Endothelial cell of umbilical vein (primary cell): ENCODE measurements around the gene D2HGDH. TPM values are rescaled to one million over a fixed set of nuclear protein-coding genes. Genes with fewer than 3 reads are reported as not detected.

Experiments used
- BruUV-seq: library from RNA; stranded (reverse); fragments of 400-500 nt; replicated peaks from 2 replicates; lab custom pipeline; 2021; lab: Mats Ljungman, UMichigan
- CTCF ChIA-PET: fragments of 300-600, 350-600 bp; sonication (Branson Sonifier 250); formaldehyde crosslinking; loops from one replicate; lab custom pipeline; 2021; ENCODE audit warnings: antibody characterized with exemption, inconsistent platforms; lab: Charles Lee
- POLR2A ChIA-PET: fragments of 300-600, 350-600 bp; sonication (Branson Sonifier 250); formaldehyde crosslinking; loops from one replicate; lab custom pipeline; 2021; ENCODE audit warnings: antibody characterized with exemption, inconsistent platforms; lab: Charles Lee
- DNase-seq: peaks from one replicate; pipeline ENCODE4 v3.0.0-alpha.2; 2011; ENCODE audit warnings: low read depth, low spot score
- FAIRE-seq: peaks from 2 replicates; lab custom pipeline; 2011; peaks lifted over from hg19 to GRCh38; lab: Jason Lieb, UNC
- H2AFZ ChIP-seq: 2 replicates; pipeline ENCODE4 v1.6.0; 2012; ENCODE audit warnings: low read depth, low read length, control low read depth, inconsistent platforms
- H3K27ac ChIP-seq: 2 replicates; pipeline ENCODE4 v1.5.1; 2011; ENCODE audit warnings: low read depth, mild to moderate bottlenecking, control low read depth, low read length, moderate library complexity; ENCODE audit not compliant: insufficient read depth
- H3K27me3 ChIP-seq, 2 experiments: 2 replicates each; pipeline versions ENCODE4 v1.6.0 to v1.6.1; 2011; ENCODE audit warnings: low read length in 2 of 2, mixed read lengths in 1 of 2; ENCODE audit not compliant: control insufficient read depth in 2 of 2, insufficient read depth in 2 of 2
- H3K36me3 ChIP-seq, 2 experiments: 2 replicates in 1 of 2; 3 replicates in 1 of 2; pipeline ENCODE4 v1.5.1; 2011; ENCODE audit warnings: low read length in 2 of 2, mild to moderate bottlenecking in 1 of 2, moderate library complexity in 1 of 2; ENCODE audit not compliant: control insufficient read depth in 2 of 2, insufficient read depth in 2 of 2; ENCODE audit errors: extremely low read depth in 1 of 2
- H3K4me1 ChIP-seq: 3 replicates; pipeline ENCODE4 v1.5.1; 2011; ENCODE audit warnings: mild to moderate bottlenecking, low read length; ENCODE audit not compliant: control insufficient read depth, insufficient read depth; ENCODE audit errors: extremely low read depth
- H3K4me2 ChIP-seq: 2 replicates; pipeline ENCODE4 v1.6.1; 2011; ENCODE audit warnings: low read length, control low read depth, mixed read lengths; ENCODE audit not compliant: insufficient read depth
- H3K4me3 ChIP-seq, 3 experiments: fragments of 200-600 bp in 1 of 3; sonication (generic), shearing (Covaris generic) in 1 of 3; replicated peaks in 1 of 3; 2 replicates each; pipeline ENCODE4 v1.5.1; 2011 to 2016; ENCODE audit warnings: control low read depth in 3 of 3, low read length in 3 of 3, mild to moderate bottlenecking in 2 of 3, inconsistent platforms in 1 of 3, low read depth in 1 of 3, moderate library complexity in 1 of 3; ENCODE audit not compliant: insufficient read depth in 1 of 3
- H3K79me2 ChIP-seq: 2 replicates; pipeline ENCODE4 v1.6.0; 2012; ENCODE audit warnings: low read length, inconsistent platforms; ENCODE audit not compliant: control insufficient read depth, insufficient read depth
- H3K9ac ChIP-seq: replicated peaks from 2 replicates; pipeline ENCODE3; 2011; ENCODE audit warnings: low read length, control low read depth; ENCODE audit not compliant: insufficient read depth; ENCODE audit errors: extremely low read depth
- H3K9me1 ChIP-seq: replicated peaks from 3 replicates; pipeline ENCODE4 v1.6.0; 2011; ENCODE audit warnings: mild to moderate bottlenecking, low read length; ENCODE audit not compliant: control insufficient read depth, insufficient read depth; ENCODE audit errors: extremely low read depth
- H3K9me3 ChIP-seq: replicated peaks from 2 replicates; pipeline ENCODE4 v1.5.1; 2012; ENCODE audit warnings: low read length, inconsistent platforms; ENCODE audit not compliant: control insufficient read depth, insufficient read depth
- H4K20me1 ChIP-seq: replicated peaks from 2 replicates; pipeline ENCODE3; 2011; ENCODE audit warnings: mild to moderate bottlenecking, low read length; ENCODE audit not compliant: control insufficient read depth, insufficient read depth; ENCODE audit errors: extremely low read depth
- EZH2 ChIP-seq: IDR thresholded peaks from 2 replicates; pipeline ENCODE4 v1.6.1; 2012; ENCODE audit warnings: borderline replicate concordance, low read depth, mild to moderate bottlenecking, moderate library complexity, low read length, inconsistent platforms; ENCODE audit not compliant: severe bottlenecking
- FOS ChIP-seq: IDR thresholded peaks from 2 replicates; pipeline ENCODE4 v1.6.1; 2011; ENCODE audit warnings: mild to moderate bottlenecking, low read length, moderate library complexity, borderline replicate concordance; ENCODE audit not compliant: insufficient read depth
- GATA2 ChIP-seq: IDR thresholded peaks from 2 replicates; pipeline ENCODE4 v1.7.0; 2011; ENCODE audit warnings: low read depth, mild to moderate bottlenecking, moderate library complexity, mixed read lengths, low read length; ENCODE audit not compliant: insufficient read length, insufficient read depth
- JUN ChIP-seq: IDR thresholded peaks from 2 replicates; pipeline ENCODE4 v1.6.1; 2011; ENCODE audit warnings: borderline replicate concordance, low read depth; ENCODE audit not compliant: insufficient read length, insufficient read depth
- MYC ChIP-seq: IDR thresholded peaks from one replicate; pipeline ENCODE4 v1.6.1; 2011; ENCODE audit warnings: mild to moderate bottlenecking, low read depth, low read length
- POLR2A ChIP-seq: IDR thresholded peaks from 2 replicates; pipeline ENCODE4 v1.6.1; 2012; ENCODE audit warnings: low read depth, mild to moderate bottlenecking, control low read depth, low read length
- POLR2AphosphoS5 ChIP-seq: IDR thresholded peaks from 2 replicates; pipeline ENCODE4 v1.6.1; 2012; ENCODE audit warnings: low read depth, mild to moderate bottlenecking, control low read depth, low read length, moderate library complexity; ENCODE audit not compliant: insufficient read depth
- dilution Hi-C: fragments of 300-500 bp; cut with MboI; formaldehyde crosslinking; loops from one replicate; pipeline ENCODE4 v1.15.0; 2019; ENCODE audit warnings: low sequenced_read_pairs; ENCODE audit not compliant: extremely low pct_ligation_motif_present
- intact Hi-C: fragments of 100-400 bp; cut with micrococcal nuclease; formaldehyde crosslinking; loops from one replicate; pipeline ENCODE4 v1.10.0; 2022
- polyA plus RNA-seq, 4 experiments: library from polyadenylated mRNA; depleted of rRNA in 3 of 4; stranded (reverse) in 3 of 4; unstranded in 1 of 4; fragments of >200 nt; gene quantifications; 2 replicates each; pipeline versions ENCODE4 v1.2.1 to v1.2.3, GENCODE V29; 2011 to 2012; ENCODE audit warnings: missing spikeins in 1 of 4
- total RNA-seq: library from RNA; stranded (reverse); gene quantifications from 2 replicates; pipeline ENCODE4 v1.2.3, GENCODE V29; 2021
- TF ChIP-seq, protein P1 (sequence below): IDR thresholded peaks from 2 replicates; pipeline ENCODE4 v1.6.1; 2011; ENCODE audit not compliant: insufficient read depth, insufficient read length
- TF ChIP-seq, protein P2 (sequence below), 2 donors: IDR thresholded peaks; 1 replicate in 1 of 2; 2 replicates in 1 of 2; pipeline ENCODE4 v1.5.1; 2011; ENCODE audit warnings: low read length in 2 of 2, mild to moderate bottlenecking in 2 of 2, moderate library complexity in 2 of 2, control low read depth in 1 of 2, inconsistent platforms in 1 of 2, low read depth in 1 of 2; ENCODE audit not compliant: insufficient read depth in 1 of 2; ENCODE audit errors: extremely low read depth in 1 of 2

Gene D2HGDH
- total and polyA plus RNA-seq, 2 donors (not counting 3 experiments of a cell fraction or from before 2014, with no cell fraction given) = 22.3 TPM

DNA sequence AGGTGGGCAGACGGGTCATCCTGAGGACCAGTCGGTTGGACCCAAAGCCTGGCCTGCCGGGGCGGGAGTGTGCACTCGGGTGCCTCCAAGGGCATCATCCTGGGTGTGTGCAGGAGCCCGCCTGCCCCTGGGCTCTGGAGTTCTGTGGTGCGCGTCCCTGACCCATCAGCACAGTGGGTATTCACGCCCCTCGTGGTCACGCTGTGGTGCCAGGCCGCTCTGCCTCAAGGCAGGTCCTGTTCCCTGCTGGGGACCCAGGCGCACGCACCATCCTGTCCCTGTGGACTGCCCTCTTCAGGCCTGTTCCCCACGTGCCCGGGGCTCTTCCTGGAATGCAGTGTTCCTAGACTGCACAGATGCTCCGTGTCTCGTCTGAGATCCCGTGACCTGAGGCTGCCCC is 14.3 kb upstream of the D2HGDH start:
- dilution Hi-C loops (no loop called here), intact Hi-C loops (no loop called here)
- Histone ChIP-seq H3K79me2 (no peaks in the 10 kb centered on the region), H3K27me3 (no peaks in the 10 kb centered on the region), H3K36me3 (peaks cover 0 to 21% of the 10 kb centered on the region in 2 experiments), H2AFZ (no peak overlapping the region), H3K27ac (no peak overlapping the region), H3K4me1 (no peaks in the 10 kb centered on the region), H3K9me1 (no peaks in the 10 kb centered on the region), H3K9me3 (no peaks in the 10 kb centered on the region), H3K9ac (no peak overlapping the region), H4K20me1 (no peaks in the 10 kb centered on the region), H3K4me2 (no peak overlapping the region), H3K4me3 (no peak overlapping the region)
- ChIA-PET CTCF (interaction anchor here (2.8 kb wide), 1 partner anchor 13 kb away, joined by 14 read pairs; the partner anchor contains the start of gene D2HGDH), POLR2A (no interaction called here)
- no peak for DNase-seq
- no peak for FAIRE-seq
- TF ChIP-seq POLR2A (no peak), GATA2 (no peak), EZH2 (no peak), MYC (no peak), FOS (no peak)
- TF ChIP-seq, protein P1, sequence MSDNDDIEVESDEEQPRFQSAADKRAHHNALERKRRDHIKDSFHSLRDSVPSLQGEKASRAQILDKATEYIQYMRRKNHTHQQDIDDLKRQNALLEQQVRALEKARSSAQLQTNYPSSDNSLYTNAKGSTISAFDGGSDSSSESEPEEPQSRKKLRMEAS = no peak
- BruUV-seq = no TSS peak

DNA sequence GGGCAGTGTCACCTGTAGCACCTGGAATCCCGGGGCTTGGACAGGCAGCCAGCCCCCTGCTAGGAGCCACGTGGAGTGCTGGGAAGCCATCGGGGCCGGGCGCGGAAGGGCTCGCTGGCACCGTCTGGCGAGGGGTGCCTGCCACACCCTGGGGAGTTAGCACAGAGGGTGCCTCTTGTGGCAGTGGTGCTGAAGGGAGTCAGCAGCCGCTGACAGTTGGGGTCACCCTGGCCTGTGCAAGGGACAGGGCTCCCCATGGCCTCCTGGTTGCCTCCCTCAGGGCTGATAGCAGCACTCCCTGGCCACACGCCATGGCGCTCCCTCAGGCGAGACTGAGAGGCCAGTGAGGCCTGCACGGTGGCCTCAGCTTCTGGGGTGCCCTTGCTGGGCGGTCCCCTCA is 13.9 kb upstream of the D2HGDH start:
- intact Hi-C loops (no loop called here), dilution Hi-C loops (no loop called here)
- Histone ChIP-seq H3K4me1 (no peaks in the 10 kb centered on the region), H3K27me3 (no peaks in the 10 kb centered on the region), H3K9ac (no peak overlapping the region), H3K9me1 (no peaks in the 10 kb centered on the region), H3K4me2 (no peak overlapping the region), H3K9me3 (no peaks in the 10 kb centered on the region), H3K4me3 (no peak overlapping the region), H3K27ac (no peak overlapping the region), H2AFZ (no peak overlapping the region), H3K79me2 (no peaks in the 10 kb centered on the region), H4K20me1 (no peaks in the 10 kb centered on the region), H3K36me3 (peaks cover 0 to 21% of the 10 kb centered on the region in 2 experiments)
- no TSS peak for BruUV-seq
- FAIRE-seq (no peak), DNase-seq (no peak)
- ChIA-PET POLR2A (no interaction called here), CTCF (interaction anchor here (1.0 kb wide), 1 partner anchor 13 kb away, joined by 3 read pairs; the partner anchor contains the start of gene D2HGDH)
- TF ChIP-seq POLR2AphosphoS5 = no peak
- no peak for TF ChIP-seq MYC
- TF ChIP-seq, protein P2, sequence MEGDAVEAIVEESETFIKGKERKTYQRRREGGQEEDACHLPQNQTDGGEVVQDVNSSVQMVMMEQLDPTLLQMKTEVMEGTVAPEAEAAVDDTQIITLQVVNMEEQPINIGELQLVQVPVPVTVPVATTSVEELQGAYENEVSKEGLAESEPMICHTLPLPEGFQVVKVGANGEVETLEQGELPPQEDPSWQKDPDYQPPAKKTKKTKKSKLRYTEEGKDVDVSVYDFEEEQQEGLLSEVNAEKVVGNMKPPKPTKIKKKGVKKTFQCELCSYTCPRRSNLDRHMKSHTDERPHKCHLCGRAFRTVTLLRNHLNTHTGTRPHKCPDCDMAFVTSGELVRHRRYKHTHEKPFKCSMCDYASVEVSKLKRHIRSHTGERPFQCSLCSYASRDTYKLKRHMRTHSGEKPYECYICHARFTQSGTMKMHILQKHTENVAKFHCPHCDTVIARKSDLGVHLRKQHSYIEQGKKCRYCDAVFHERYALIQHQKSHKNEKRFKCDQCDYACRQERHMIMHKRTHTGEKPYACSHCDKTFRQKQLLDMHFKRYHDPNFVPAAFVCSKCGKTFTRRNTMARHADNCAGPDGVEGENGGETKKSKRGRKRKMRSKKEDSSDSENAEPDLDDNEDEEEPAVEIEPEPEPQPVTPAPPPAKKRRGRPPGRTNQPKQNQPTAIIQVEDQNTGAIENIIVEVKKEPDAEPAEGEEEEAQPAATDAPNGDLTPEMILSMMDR (IDR thresholded peaks at IDR 0.05; ENCODE audit: extremely low read depth in 1 of 2, insufficient read depth in 1 of 2, low read depth in 1 of 2, low read length in 2 of 2) = no peak
- TF ChIP-seq JUN = no peak
